GM12864 (cell line): ENCODE results near the gene CRNKL1.

Experiments used
- DNase-seq: peaks from one replicate; pipeline ENCODE4 v3.0.0-alpha.2; 2011; ENCODE audit warnings: low read depth
- H3K4me3 ChIP-seq: 2 replicates; pipeline ENCODE4 v1.5.1; 2011; ENCODE audit warnings: mild to moderate bottlenecking, low read depth, low read length, control low read depth
- TF ChIP-seq, protein P1 (sequence below): IDR thresholded peaks from 2 replicates; pipeline ENCODE4 v1.5.1; 2011; ENCODE audit warnings: low read depth, mild to moderate bottlenecking, moderate library complexity, low read length, control low read depth, inconsistent platforms; ENCODE audit errors: missing control alignments

The CRNKL1 gene

DNA sequence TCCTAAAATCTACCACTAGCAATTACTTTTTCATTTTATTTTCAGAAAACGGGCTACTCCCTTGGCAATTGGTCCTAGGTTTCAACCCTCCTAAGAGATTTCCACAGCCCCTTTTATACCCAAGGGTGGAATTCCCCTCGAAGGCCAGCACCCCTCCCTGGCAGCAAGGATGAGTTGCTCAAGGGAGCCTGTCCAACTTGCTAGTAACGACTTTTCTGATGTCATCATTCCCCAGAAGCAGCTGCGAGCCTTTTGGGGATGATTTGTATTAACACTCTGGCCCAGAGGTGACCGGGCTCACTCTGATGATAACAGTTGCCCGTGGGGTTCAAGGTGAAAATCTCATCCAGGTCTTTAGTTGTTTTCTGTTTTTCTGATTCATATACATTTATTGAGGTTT, 65.8 kb downstream of the CRNKL1 start:
- H3K4me3 ChIP-seq = no peak overlapping the region
- DNase-seq = no peak
- TF ChIP-seq, protein P1, sequence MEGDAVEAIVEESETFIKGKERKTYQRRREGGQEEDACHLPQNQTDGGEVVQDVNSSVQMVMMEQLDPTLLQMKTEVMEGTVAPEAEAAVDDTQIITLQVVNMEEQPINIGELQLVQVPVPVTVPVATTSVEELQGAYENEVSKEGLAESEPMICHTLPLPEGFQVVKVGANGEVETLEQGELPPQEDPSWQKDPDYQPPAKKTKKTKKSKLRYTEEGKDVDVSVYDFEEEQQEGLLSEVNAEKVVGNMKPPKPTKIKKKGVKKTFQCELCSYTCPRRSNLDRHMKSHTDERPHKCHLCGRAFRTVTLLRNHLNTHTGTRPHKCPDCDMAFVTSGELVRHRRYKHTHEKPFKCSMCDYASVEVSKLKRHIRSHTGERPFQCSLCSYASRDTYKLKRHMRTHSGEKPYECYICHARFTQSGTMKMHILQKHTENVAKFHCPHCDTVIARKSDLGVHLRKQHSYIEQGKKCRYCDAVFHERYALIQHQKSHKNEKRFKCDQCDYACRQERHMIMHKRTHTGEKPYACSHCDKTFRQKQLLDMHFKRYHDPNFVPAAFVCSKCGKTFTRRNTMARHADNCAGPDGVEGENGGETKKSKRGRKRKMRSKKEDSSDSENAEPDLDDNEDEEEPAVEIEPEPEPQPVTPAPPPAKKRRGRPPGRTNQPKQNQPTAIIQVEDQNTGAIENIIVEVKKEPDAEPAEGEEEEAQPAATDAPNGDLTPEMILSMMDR = no peak
